Measurements from ENCODE around the gene FGD1.

The FGD1 gene

GRCh38 chrX:54484666-54485065, 11.4 kb downstream of the FGD1 start:
- DNase-seq (ENCODE audit: low spot score): no peak
- TF ChIP-seq, protein P1, sequence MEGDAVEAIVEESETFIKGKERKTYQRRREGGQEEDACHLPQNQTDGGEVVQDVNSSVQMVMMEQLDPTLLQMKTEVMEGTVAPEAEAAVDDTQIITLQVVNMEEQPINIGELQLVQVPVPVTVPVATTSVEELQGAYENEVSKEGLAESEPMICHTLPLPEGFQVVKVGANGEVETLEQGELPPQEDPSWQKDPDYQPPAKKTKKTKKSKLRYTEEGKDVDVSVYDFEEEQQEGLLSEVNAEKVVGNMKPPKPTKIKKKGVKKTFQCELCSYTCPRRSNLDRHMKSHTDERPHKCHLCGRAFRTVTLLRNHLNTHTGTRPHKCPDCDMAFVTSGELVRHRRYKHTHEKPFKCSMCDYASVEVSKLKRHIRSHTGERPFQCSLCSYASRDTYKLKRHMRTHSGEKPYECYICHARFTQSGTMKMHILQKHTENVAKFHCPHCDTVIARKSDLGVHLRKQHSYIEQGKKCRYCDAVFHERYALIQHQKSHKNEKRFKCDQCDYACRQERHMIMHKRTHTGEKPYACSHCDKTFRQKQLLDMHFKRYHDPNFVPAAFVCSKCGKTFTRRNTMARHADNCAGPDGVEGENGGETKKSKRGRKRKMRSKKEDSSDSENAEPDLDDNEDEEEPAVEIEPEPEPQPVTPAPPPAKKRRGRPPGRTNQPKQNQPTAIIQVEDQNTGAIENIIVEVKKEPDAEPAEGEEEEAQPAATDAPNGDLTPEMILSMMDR (IDR thresholded peaks at IDR 0.05): no peak
- H3K4me3 ChIP-seq: no peak overlapping the region
- H3K27ac ChIP-seq: peak overlapping the region in 1 of 2 donors; percentile 57

- TF ChIP-seq, protein P1 (IDR thresholded peaks at IDR 0.05): no peak
- peak overlapping the region; percentile 53 for H3K4me3 ChIP-seq
- H3K27ac ChIP-seq: peak overlapping the region; percentile 57 to 64
- no peak for DNase-seq (ENCODE audit: low spot score)
Observed at GRCh38 chrX:54483946-54484345, 12.1 kb downstream of the FGD1 start.

GRCh38 chrX:54482839-54483593, 13.0 kb downstream of the FGD1 start:
- peak overlapping the region; percentile 53 for H3K4me3 ChIP-seq
- H3K27ac ChIP-seq: peak overlapping the region; percentile 57 to 64

GRCh38 chrX:54479136-54480111, 16.6 kb downstream of the FGD1 start:
- no peak for DNase-seq (ENCODE audit: low spot score)
- Histone ChIP-seq H3K27ac (peak overlapping the region in 1 of 2 donors; percentile 3), H3K4me3 (no peak overlapping the region)
- TF ChIP-seq, protein P1 (IDR thresholded peaks at IDR 0.05): no peak

More at GRCh38 chrX:54482839-54483593, 13.0 kb downstream of the FGD1 start:
- TF ChIP-seq, protein P1 (IDR thresholded peaks at IDR 0.05): no peak
- DNase-seq (ENCODE audit: low spot score): no peak

DNA sequence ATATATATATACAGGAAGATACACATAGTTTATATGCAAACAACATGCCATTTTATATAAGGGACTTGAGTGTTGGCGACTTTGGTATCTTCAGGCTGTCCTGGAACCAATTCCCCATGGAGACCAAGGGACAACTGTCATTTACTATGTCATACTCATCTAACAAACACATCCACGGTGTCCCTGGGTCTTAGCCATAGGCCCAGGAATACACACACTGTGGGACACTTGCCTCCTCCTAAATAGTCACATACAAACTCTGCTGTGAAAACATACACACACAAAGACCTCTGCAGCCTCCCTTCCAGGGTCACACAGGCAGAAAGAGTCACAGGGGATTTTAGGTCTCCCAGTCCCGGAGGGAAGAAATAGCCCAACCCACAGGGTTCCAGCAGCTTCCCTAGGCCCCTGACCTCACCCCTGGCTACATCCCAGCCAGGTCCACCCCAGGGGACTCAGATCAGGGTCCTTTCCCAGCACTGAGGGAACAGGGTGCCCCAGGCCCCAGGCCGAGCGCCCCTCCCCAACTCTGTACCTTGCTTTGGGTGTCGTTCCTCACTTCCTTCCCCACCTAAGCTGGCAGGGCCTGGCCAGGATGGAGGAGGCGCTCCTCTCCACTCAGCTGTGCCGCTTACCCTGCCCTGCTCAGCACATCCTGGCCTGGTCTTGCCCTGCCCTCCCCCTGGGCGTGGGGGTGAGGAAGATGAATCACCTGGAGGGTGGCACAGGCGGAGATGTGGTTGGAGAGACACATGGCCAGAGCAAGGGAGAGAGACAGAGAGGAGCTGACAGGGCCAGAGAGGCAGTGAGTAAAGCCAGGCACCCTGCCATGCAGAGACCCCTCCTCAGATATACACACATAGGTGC, 21.8 kb downstream of the FGD1 start:
- H3K4me3 ChIP-seq: no peak overlapping the region
- TF ChIP-seq, protein P1 (IDR thresholded peaks at IDR 0.05): no peak
- no peak overlapping the region for H3K27ac ChIP-seq
- no peak for DNase-seq (ENCODE audit: low spot score)

DNA sequence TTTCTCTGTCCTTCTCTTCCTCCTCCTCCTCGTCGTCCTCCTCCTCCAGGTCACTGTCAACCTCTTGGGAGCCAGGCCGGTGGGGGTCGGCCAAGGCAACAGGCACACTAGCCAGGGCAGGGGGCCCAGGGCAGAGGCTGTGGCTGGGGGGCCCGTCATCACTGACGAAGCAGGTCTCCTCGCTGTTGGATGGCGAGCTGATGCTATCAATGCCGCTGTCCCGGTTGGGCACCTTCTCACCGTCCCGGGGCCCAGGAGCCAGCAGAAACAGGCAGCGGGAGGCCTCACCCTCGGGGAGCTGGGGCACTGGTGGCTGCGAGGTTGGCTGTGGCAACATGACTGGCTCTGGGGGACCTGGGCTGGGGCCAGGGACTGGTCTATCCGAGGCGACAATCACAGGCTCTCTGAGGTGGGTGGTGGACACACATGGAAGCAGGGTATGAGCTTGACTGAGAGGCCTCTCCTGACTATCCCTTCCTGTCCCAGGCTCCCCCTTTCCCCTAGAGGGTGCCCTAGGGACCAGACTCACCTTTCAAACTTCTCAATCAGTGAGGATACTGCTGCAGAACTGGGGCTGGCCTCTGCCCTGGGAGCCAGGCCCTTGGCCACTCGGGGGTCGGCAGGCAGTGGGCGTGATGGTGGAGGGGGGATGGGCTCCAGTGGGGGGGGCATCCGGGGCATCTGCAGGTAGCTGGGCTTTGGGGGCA, 25.8 kb downstream of the FGD1 start:
- Histone ChIP-seq H3K27ac (no peak overlapping the region), H3K4me3 (no peak overlapping the region)
- TF ChIP-seq, protein P1 (IDR thresholded peaks at IDR 0.05): no peak
- DNase-seq (ENCODE audit: low spot score): no peak
